SKM-1 treated with dmso at 0.1 percent for 144 hours (cell line): Measurements from ENCODE around the gene KLHL17.
A peak's percentile ranks its signal among the peaks of the same experiment; 100 is the strongest.
"Not testable (repeated sequence)": the region's sequence is repeated elsewhere in the genome, so short reads cannot be mapped to it uniquely, and the experiment has no call there.

Experiments
- DNase-seq: peaks from one replicate; lab custom pipeline; 2025; ENCODE audit not compliant: unreplicated experiment; lab: John Stamatoyannopoulos, UW

KLHL17 gene

GRCh38 chr1:997713-997992 is 37.3 kb downstream of the KLHL17 start:
- no peak for DNase-seq

- no peak for DNase-seq
Measured at GRCh38 chr1:997993-998744, 37.8 kb downstream of the KLHL17 start.

DNA sequence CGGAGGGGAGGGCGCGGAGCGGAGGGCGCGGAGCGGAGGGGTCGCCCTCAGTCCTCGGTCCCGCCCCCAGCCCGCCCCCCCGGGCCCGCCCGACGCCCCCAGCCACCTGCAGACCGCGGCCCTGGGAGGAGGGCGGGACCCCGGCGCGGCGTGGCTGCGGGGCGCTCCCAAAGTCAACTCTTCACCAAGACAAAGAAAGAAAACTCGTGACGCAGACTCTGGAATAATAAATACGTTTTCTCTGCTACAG is 38.3 kb downstream of the KLHL17 start:
- no peak for DNase-seq

GRCh38 chr1:998995-999724 is 38.8 kb downstream of the KLHL17 start:
- no peak for DNase-seq

- DNase-seq: no peak
Measured at GRCh38 chr1:999725-1000356, 39.5 kb downstream of the KLHL17 start, which contains the start of gene HES4. TSS of gene HES4 (minus strand) at chr1:1000097. CDS start at chr1:999973, 124 bp downstream.

DNA sequence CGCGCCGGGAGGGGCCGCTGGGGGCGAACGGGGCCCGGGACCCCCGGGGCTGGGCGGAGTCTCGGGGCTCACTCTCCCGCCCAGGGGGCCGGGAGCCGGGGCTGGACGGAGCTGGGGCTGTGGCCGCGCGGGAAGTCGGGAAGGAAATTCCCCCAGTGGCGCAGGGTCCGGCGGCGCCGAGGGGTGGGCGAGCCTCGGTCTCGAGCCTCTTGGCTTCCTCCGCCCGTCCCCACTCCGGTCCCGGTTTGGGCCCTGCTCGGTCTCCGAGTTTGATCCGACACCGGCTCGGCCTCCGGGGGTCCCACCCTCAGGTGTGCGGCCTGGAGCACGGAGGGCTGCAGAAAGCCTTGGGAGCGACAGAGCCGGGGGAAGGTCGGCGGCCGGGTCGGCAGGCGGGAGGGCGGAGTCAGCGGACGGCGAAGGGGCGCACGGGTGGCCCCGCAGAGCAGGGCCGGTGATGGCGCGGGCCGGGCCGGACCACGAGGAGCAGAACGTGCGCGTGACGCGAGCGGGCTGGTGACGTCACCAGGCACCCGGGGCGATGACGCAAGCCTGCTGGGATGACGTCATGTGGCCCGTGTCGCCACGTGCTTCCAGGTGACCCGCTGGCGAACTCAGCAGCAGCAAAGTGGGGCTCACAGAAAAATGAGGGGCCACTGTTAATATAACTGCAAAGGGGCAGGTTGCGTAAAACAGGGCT is 40.1 kb downstream of the KLHL17 start:
- no peak for DNase-seq

GRCh38 chr1:1001057-1001783 is 40.8 kb downstream of the KLHL17 start:
- DNase-seq: no peak

- DNase-seq: no peak
Measured at GRCh38 chr1:1003618-1004419, 43.4 kb downstream of the KLHL17 start.

DNA sequence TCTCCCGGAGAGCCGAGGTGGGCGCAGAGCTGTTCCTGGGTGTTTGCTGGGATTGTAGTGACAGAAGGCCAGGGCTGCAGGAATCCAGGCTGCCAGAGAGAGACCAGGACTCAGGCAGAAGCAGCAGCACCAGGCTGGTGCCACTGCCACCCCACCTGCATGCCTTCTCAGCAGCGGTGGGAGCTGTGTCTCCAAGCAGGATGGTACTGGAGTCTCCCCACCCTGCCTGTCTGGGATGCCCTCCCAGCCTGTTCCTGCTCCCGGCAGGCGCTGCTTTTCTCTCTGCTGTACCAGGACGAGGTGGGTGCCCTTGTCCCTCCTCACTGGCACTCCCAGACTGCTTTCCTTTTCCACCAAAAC is 44.0 kb downstream of the KLHL17 start:
- DNase-seq: no peak

DNA sequence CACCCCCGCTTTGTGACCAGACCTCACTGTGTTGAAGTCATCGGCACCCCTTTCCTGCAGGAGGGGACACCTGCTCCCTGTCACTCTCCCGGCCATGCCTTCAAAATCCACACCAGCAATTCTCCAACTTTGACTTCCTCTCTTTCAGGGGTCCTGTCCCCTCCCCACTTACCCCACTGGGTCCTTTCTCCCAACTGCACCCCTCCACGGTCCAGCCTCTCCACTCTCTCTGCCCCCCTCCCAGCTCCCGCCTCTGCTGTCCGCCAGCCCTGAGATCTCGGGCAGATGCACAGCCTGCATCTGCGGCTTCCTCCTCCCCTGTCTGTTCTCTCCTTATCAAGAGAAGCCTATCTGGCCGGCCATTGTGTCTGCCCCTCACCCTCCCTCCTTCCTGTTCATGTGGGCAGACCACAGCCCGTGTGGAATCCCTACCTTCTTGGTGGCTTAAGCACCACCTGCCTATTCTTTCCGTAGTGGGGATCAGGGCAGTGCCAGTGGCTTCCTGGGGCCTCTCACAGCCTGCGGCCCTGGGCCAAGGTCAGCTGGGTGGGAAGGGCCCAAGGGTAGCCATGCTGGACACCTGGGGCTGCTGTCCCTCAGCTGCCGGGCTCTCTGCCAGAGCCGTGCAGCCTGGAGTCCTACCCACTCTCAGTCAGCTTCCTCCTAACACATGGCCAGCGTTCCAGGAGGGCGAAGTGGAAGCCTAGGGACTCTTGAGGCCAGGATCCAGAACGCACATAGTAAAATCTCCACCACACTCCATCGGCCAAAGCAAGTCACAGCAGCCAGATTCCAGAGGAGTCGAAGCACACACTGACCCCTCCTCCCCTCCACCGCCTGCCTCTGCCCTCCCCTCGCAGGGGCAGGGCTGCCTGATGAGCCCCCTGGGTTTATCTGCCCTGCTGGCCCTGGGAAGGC is 44.7 kb downstream of the KLHL17 start:
- DNase-seq: no peak

DNA sequence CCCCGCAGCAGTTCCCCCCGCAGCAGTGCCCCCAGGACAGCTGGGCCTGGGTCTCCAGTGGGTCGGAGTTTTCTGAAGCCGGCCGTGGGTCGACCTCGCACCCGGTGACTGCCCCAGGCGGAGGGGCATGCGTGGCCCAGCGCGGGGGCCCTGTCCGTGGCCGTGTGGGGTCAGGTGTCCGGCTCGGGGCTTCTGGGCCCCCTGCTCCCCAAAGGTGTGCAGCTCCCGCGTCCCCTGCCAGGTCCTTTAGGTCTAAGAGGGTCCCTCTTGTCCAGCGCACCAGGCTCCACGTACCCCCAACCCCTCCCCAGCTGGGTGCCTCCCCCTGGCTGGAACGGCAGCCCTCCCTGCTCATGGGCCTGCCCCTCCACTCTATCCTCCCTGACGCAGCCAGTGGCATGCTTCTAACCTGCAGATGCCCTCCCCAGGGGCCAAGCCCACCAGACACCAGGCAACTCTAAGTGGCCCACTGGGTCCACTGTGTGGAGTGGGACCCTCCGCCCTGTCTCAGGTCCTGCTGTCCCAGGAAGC is 45.5 kb downstream of the KLHL17 start:
- no peak for DNase-seq

DNA sequence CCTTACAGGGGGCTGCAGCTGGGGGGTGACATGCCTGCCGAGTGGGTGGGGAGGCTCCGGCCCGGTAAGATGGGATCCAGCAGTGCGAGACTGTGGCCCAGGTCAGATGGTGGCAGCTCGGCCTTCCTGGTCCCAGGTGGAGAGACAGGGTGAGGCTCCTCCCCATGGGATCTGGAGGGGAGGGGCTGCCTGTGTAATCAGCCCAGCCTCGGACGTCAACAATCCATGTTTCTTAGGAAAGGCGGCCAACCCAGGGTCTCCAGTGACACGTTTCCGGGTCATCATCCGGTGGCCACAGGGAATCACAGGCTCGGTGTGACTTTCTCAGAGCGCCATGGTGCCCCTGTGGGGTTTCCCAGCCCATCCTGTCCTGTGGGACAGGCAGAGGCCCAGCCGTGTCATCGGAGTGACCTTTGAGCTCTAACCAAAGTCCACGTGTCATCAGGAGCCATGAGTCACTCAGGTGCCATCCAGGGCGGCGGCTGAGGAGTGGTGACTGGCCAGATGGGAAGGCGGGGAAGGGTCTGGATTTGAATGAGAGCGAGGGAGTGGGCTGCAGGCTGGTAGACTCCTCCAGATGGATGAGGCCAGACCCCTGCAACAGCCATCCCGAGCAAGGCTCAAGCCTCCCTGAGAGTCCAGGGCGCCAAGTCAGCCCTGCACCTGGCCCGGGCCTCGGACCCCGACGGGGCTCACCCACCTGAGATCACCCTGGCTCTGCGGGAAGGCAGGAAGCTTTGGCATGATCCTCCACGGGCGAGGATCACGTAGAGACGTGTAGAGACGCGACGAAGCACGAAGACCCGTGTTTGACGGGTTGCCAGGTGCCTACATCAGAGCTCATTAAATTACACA is 46.1 kb downstream of the KLHL17 start:
- no peak for DNase-seq

DNA sequence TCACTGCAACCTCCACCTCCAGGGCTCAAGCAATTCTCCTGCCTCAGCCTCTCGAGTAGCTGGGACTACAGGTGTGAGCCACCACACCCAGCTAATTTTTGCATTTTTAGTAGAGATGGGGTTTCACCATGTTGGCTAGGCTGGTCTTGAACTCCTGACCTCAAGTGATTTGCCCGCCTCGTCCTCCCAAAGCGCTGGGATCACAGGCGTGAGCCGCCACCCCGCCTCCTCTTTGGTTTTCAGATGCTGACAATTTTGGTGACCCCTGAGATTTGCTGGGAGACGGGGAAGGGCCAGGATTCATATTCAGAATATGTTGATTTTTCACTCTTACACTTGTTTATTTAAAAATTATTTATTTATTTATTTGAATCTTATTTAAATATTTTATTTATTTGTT is 49.7 kb downstream of the KLHL17 start:
- not testable (repeated sequence) for DNase-seq

DNA sequence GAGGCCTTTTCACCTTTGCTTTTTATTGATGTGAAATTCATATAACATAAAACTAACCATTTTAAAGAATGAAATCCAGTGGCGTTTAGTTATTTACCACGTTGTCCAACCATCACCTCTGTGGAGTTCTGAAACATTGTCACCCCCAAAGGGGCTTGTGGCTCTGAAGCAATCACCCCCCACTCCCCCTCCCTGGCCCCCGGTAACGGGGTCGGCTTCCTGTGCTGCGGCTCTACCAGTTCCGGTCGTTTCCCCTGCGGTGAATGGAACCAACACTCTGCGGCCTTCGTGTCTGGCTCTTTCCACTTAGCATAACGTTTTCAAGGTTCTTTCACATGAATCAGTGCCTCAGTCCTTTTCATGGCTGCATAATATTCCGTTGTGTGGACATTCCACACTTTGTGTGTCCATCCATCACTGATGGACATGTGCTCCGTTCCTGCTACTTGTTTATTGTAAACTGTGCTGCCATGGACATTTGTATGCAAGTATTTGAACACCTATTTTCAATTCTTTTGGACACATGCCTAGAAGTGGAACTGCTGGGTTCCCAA is 51.1 kb downstream of the KLHL17 start:
- no peak for DNase-seq

DNA sequence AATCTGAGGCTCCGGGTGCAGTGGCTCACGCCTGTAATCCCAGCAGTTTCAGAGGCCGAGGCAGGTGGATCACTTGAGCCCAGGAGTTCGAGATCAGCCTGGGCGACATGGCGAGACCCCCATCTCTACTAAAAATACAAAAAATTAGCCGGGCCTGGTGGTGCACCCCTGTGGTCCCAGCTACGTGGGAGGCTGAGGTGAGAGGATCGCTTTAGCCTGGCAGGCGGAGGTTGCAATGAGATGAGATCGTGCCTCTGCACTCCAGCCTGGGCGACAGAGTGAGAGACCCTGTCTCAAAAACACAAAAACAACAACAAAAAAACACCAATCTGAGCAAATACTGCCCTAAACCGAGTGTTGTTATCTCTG is 52.3 kb downstream of the KLHL17 start:
- not testable (repeated sequence) for DNase-seq

DNA sequence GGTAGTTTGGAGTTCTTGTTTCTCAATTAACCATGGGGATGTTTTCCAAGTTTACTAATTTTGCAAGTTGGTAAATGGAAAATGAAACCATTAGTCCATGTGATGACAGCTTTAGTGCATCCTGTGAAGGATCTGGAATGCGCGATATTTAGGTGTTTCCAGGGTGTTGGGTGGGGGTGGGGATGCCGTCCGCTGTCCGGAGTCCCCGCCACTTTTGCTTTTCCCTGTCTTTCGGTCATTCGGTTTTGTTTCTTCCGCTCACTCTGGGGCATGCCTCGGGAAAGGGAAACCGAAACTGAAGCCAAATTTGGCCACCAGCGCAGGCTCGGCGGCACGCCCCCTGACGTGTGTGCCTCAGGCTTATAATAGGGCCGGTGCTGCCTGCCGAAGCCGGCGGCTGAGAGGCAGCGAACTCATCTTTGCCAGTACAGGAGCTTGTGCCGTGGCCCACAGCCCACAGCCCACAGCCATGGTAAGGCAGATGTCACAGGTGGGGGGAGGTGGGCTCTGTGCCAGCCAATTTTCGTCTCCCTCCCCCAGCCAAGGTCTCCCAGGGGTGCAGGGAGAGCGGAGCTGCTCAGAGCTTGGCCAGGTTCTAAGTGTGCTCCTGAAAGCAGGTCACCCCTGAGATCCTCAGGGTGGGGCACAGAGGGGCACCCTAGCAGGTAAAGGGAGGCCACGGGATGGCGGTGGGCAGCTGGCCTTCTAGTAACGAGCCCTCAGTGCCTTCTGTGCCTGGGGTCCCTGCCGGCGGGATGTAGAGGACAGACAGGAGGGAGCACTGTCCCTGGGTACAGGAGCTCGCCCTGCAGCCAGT is 52.9 kb downstream of the KLHL17 start, which contains the start of gene ISG15:
ISG15 (plus strand) TSS at position 393 of the 817 bp plus-strand sequence; CDS start at position 470, 77 bp downstream.
- DNase-seq: peak; percentile 65
